ENCODE data around the gene IL34. TPM values are rescaled to one million over a fixed set of nuclear protein-coding genes. Genes with fewer than 3 reads are reported as not detected.

IL34 gene
- 10 to 100 TPM in 1 of 2 donors, 1 to 10 TPM in 1; 2.9 to 16.6 TPM for total RNA-seq

DNA sequence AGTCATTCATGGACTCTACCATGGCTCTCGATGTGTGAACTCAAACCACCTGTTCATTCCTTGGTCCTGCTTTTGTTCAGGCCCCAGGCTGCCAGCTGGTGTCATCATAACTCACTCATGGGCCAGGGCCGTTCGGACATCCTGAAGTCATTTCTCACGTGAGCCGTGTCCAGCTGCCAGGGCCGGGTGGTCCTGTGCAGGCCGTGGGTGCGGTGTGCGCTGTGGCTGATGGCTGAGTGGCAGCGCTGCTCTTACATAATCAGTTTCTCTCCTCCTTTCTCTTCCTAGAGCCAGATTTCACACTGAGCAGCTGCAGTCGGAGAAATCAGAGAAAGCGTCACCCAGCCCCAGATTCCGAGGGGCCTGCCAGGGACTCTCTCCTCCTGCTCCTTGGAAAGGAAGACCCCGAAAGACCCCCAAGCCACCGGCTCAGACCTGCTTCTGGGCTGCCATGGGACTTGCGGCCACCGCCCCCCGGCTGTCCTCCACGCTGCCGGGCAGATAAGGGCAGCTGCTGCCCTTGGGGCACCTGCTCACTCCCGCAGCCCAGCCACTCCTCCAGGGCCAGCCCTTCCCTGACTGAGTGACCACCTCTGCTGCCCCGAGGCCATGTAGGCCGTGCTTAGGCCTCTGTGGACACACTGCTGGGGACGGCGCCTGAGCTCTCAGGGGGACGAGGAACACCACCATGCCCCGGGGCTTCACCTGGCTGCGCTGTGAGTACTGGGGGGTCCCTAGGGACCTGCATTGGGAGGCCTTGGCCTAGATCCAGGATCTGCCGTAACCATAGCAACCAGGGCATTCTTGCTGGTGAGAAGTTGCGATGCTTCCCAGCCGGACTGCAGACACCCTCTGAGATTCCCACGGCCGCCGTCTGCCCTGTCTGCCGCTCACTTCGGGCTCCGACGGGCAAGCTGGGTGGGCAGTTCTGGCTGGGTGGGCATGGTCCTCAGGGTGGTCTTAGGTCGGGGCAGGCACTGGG, at the start of gene IL34:
TSS of gene IL34 (plus strand) at position 300 of the 982 bp plus-strand sequence. CDS start at position 689, 389 bp downstream.
- no peaks in the 10 kb centered on the region for H3K4me1 ChIP-seq (replicated peaks)
- WGBS = 70% methylated on average over 39 of the region's 39 CpGs
- H3K4me3 ChIP-seq = no peak within 1 kb of the TSS
- H3K27ac ChIP-seq = no peak within 1 kb of the TSS
- no peaks in the 10 kb centered on the region for H3K36me3 ChIP-seq
- no peak for DNase-seq (ENCODE audit: low spot score)
- TF ChIP-seq POLR2A (IDR thresholded peaks at IDR 0.05) (no peak), CTCF (IDR thresholded peaks at IDR 0.05) (no peak), POLR2AphosphoS5 (IDR thresholded peaks at IDR 0.05) (no peak)
- no peaks in the 10 kb centered on the region for H3K27me3 ChIP-seq (replicated peaks; ENCODE audit: insufficient read depth)
- H3K9me3 ChIP-seq = no peaks in the 10 kb centered on the region
- intact Hi-C loops (cut with DNase I) = no loop called here

DNA sequence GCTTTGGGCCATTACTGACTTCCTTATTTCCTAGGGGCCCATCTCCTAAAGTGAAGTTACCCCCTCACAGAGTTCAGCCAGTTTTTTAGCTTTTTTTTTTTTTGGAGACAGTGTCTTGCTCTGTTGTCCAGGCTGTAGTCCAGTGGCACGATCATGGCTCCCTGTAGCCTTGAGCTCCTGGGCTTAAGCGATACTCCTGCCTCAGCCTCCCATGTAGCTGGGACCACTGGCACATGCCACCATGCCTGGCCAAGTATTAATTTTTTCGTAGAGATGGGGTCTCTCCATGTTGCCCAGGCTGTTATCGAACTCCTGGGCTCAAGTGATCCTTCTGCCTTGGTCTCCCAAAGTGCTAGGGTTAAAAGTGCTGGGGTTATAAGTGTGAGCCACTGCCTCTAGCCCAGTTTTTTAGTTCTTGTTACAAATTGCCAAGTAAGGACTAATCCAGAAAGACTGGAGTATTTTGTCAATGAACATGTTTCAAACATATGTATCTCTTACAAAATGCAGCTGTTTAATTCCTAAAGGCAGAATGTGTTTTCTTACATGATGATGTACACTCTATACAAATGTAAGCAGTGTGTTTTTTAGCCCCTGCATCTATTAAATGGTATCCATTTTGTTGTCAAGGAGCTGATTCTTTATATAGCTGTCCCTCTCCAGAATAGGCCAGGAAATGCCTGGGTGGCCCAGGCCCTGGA, 49.1 kb upstream of the IL34 start:
- Histone ChIP-seq H3K9me3 (no peaks in the 10 kb centered on the region), H3K4me3 (no peak overlapping the region), H3K4me1 (replicated peaks) (peaks cover 2% of the 10 kb centered on the region), H3K27me3 (replicated peaks; ENCODE audit: insufficient read depth) (no peaks in the 10 kb centered on the region), H3K27ac (no peak overlapping the region), H3K36me3 (no peaks in the 10 kb centered on the region)
- intact Hi-C loops (cut with DNase I) = no loop called here
- TF ChIP-seq POLR2A (IDR thresholded peaks at IDR 0.05) = no peak
- no peak for TF ChIP-seq CTCF (IDR thresholded peaks at IDR 0.05)
- TF ChIP-seq POLR2AphosphoS5 (IDR thresholded peaks at IDR 0.05) = no peak
- DNase-seq (ENCODE audit: low spot score) = no peak
- 98% methylated on average over 4 of the region's 4 CpGs for WGBS

- TF ChIP-seq CTCF (IDR thresholded peaks at IDR 0.05) (no peak), POLR2A (IDR thresholded peaks at IDR 0.05) (no peak), POLR2AphosphoS5 (IDR thresholded peaks at IDR 0.05) (no peak)
- WGBS = 57% methylated on average over 6 of the region's 6 CpGs
- no peak overlapping the region for H3K27ac ChIP-seq
- no peaks in the 10 kb centered on the region for H3K27me3 ChIP-seq (replicated peaks; ENCODE audit: insufficient read depth)
- H3K4me1 ChIP-seq (replicated peaks) = no peaks in the 10 kb centered on the region
- H3K9me3 ChIP-seq = no peaks in the 10 kb centered on the region
- no peak for DNase-seq (ENCODE audit: low spot score)
- no peaks in the 10 kb centered on the region for H3K36me3 ChIP-seq
- intact Hi-C loops (cut with DNase I) = no loop called here
- H3K4me3 ChIP-seq = no peak overlapping the region
Observed at GRCh38 chr16:70598937-70599503, 47.3 kb upstream of the IL34 start.

DNA sequence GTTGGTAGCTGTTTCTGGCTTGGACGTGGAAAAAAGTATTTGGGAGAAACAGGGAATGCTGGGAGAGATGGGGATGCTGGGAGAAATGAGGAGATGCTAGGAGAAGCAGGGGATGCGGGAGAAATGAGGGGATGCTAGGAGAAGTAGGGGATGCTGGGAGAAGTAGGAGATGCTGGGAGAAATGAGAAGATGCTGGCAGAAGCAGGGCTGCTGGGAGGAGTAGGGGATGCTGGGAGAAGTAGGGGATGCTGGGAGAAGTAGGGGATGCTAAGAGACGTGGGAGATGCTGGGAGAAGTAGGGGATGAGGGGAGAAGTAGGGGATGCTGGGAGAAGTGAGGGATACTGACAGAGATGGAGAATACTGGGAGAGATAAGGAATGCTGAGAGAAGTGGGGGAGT, 45.6 kb upstream of the IL34 start:
- TF ChIP-seq CTCF (IDR thresholded peaks at IDR 0.05) (no peak), POLR2A (IDR thresholded peaks at IDR 0.05) (no peak), POLR2AphosphoS5 (IDR thresholded peaks at IDR 0.05) (no peak)

More for the DNA sequence above, 45.6 kb upstream of the IL34 start:
- no peak overlapping the region for H3K4me3 ChIP-seq
- no peak for DNase-seq (ENCODE audit: low spot score)
- no peaks in the 10 kb centered on the region for H3K36me3 ChIP-seq
- H3K9me3 ChIP-seq = no peaks in the 10 kb centered on the region
- 85% methylated on average over 3 of the region's 3 CpGs for WGBS
- no peaks in the 10 kb centered on the region for H3K27me3 ChIP-seq (replicated peaks; ENCODE audit: insufficient read depth)
- H3K4me1 ChIP-seq (replicated peaks) = no peaks in the 10 kb centered on the region
- H3K27ac ChIP-seq = no peak overlapping the region
- intact Hi-C loops (cut with DNase I) = no loop called here

All from prostate gland (tissue), 2 donors.